ENCODE results near the gene ADH1C. TPM values are rescaled to one million over a fixed set of nuclear protein-coding genes. Genes with fewer than 3 reads are reported as not detected.

The ADH1C gene
- total RNA-seq, 1 experiment from 2014 or later: not detected

DNA sequence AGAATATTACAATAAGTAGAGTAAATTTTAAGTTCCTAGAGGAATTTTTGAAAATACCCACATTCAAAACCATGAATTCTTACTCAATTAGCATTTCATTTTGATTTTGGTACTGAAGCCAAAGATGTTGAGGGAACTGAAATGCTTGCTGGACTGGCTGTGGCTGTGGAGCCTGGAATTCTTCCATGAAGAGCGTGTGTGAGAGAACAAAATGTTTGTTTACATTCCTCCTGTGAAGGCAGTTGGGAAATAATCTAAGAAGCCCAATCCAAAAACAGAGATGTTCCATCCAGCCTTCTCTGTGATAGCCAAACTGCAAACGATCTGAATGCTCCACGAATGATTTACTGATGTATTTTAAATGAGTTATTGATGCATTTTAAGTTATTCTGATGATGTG lies 27.6 kb downstream of the ADH1C start:
- peaks cover 7 to 10% of the 10 kb centered on the region in 2 experiments for H3K4me1 Mint-ChIP-seq
- H3K36me3 Mint-ChIP-seq (ENCODE audit: insufficient read depth in 1 of 3, low read depth in 3 of 3): peaks cover 0 to 11% (median 3%) of the 10 kb centered on the region in 3 experiments; a peak in 6 of 7 replicates
- WGBS (ENCODE audit: extremely low coverage, insufficient read length, low lambda C conversion rate): no CpG with 5 or more reads among the region's 3 CpGs

More for the DNA sequence above, 27.6 kb downstream of the ADH1C start:
- Mint-ChIP-seq H3K9me3 (peaks cover 15 to 16% of the 10 kb centered on the region in 2 experiments), H3K4me3 (no peak overlapping the region), H3K27me3 (ENCODE audit: low read depth) (no peaks in the 10 kb centered on the region), H3K27ac (no peak overlapping the region)
- no peak overlapping the region for H3K27ac ChIP-seq (ENCODE audit: insufficient read length, low read depth, low read length)
- H3K79me1 ChIP-seq (ENCODE audit: insufficient read depth, low read depth, low read length, poor library complexity, severe bottlenecking): no peaks in the 10 kb centered on the region
- H3K9ac ChIP-seq (ENCODE audit: extremely low read depth, insufficient read length, low read length): no peak overlapping the region
- H3K23me2 ChIP-seq (ENCODE audit: insufficient read length, low read depth, low read length, poor library complexity, severe bottlenecking): no peaks in the 10 kb centered on the region
- no peak for DNase-seq
- H3K79me2 ChIP-seq (ENCODE audit: insufficient read depth, low read length): no peaks in the 10 kb centered on the region
- H3K14ac ChIP-seq (ENCODE audit: insufficient read depth, low read length): no peak overlapping the region
- H3K4me1 ChIP-seq (ENCODE audit: insufficient read depth, low read length): no peaks in the 10 kb centered on the region; the same call in 1 of the 2 replicates
- TF ChIP-seq, protein P1, sequence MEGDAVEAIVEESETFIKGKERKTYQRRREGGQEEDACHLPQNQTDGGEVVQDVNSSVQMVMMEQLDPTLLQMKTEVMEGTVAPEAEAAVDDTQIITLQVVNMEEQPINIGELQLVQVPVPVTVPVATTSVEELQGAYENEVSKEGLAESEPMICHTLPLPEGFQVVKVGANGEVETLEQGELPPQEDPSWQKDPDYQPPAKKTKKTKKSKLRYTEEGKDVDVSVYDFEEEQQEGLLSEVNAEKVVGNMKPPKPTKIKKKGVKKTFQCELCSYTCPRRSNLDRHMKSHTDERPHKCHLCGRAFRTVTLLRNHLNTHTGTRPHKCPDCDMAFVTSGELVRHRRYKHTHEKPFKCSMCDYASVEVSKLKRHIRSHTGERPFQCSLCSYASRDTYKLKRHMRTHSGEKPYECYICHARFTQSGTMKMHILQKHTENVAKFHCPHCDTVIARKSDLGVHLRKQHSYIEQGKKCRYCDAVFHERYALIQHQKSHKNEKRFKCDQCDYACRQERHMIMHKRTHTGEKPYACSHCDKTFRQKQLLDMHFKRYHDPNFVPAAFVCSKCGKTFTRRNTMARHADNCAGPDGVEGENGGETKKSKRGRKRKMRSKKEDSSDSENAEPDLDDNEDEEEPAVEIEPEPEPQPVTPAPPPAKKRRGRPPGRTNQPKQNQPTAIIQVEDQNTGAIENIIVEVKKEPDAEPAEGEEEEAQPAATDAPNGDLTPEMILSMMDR (conservative IDR thresholded peaks at IDR 0.05): no peak
- no peak overlapping the region for H3T11ph ChIP-seq (ENCODE audit: low read length)
- no peak overlapping the region for H2AFZ ChIP-seq (ENCODE audit: low read length)
- no peak overlapping the region for H2AK5ac ChIP-seq (ENCODE audit: insufficient read length, low read length)
- no peak overlapping the region for H4K91ac ChIP-seq (ENCODE audit: insufficient read length, low read depth, low read length)
- no peaks in the 10 kb centered on the region for H4K20me1 ChIP-seq (ENCODE audit: control insufficient read depth, insufficient read depth, insufficient read length)
- H3K56ac ChIP-seq (ENCODE audit: insufficient read length, low read depth, low read length): no peak overlapping the region
- H3K18ac ChIP-seq (ENCODE audit: insufficient read length, low read depth, low read length): no peak overlapping the region
- no peak overlapping the region for H2BK12ac ChIP-seq (ENCODE audit: insufficient read length, low read depth, low read length)
- H3K4ac ChIP-seq (ENCODE audit: low read depth, low read length): no peak overlapping the region
- H3K23ac ChIP-seq (ENCODE audit: insufficient read length, low read depth, low read length): no peak overlapping the region
- no peak overlapping the region for H3K4me2 ChIP-seq (ENCODE audit: insufficient read depth, insufficient read length, low read length)
- no peak overlapping the region for H2BK20ac ChIP-seq (ENCODE audit: low read depth, low read length, poor library complexity, severe bottlenecking)
- no peaks in the 10 kb centered on the region for H3K9me3 ChIP-seq (ENCODE audit: control insufficient read depth, low read depth, low read length)
- H4K5ac ChIP-seq (ENCODE audit: insufficient read length, low read depth, low read length): no peak overlapping the region
- no peak overlapping the region for H2BK15ac ChIP-seq (ENCODE audit: low read depth, low read length)
- H2BK5ac ChIP-seq (ENCODE audit: insufficient read length, low read length): no peak overlapping the region
- no peaks in the 10 kb centered on the region for H3K27me3 ChIP-seq (ENCODE audit: insufficient read depth, low read length)
- H4K8ac ChIP-seq (replicated peaks; ENCODE audit: insufficient read length, low read depth, low read length): no peak overlapping the region
- no peak overlapping the region for H2BK120ac ChIP-seq (ENCODE audit: low read depth, low read length, poor library complexity, severe bottlenecking)
